ENCODE results near the gene CNPY3.
A peak's percentile ranks its signal among the peaks of the same experiment; 100 is the strongest.
"Not testable (repeated sequence)": the region's sequence is repeated elsewhere in the genome, so short reads cannot be mapped to it uniquely, and the experiment has no call there.

The CNPY3 gene

GRCh38 chr6:42888201-42888600, 41.1 kb upstream of the CNPY3 start:
- not testable (repeated sequence) for H2BK5ac ChIP-seq (ENCODE audit: low read depth, low read length, poor library complexity, severe bottlenecking); H2BK15ac ChIP-seq (ENCODE audit: low read depth, poor library complexity, severe bottlenecking); DNase-seq; H3K9me3 ChIP-seq (ENCODE audit: control insufficient read depth, low read length); H3K79me1 ChIP-seq (replicated peaks; ENCODE audit: low read length, poor library complexity, severe bottlenecking); H3K4me1 ChIP-seq (ENCODE audit: control insufficient read depth, insufficient read depth, low read depth, low read length); H2AFZ ChIP-seq (ENCODE audit: low read depth, low read length); H3K4me2 ChIP-seq (ENCODE audit: low read length, poor library complexity, severe bottlenecking); H3K14ac ChIP-seq (ENCODE audit: low read length in 2 of 2); H3K18ac ChIP-seq (ENCODE audit: low read depth in 1 of 2, low read length in 2 of 2); H3K4me3 ChIP-seq (ENCODE audit: insufficient read depth in 1 of 2, low read depth in 1 of 2, low read length in 2 of 2); H3K4ac ChIP-seq (ENCODE audit: low read depth in 1 of 2, low read length in 2 of 2); H3K23ac ChIP-seq (ENCODE audit: low read length in 2 of 2); H2AK5ac ChIP-seq (ENCODE audit: low read length, severe bottlenecking); H4K91ac ChIP-seq (ENCODE audit: low read length); H3K27ac ChIP-seq (ENCODE audit: low read length, poor library complexity, severe bottlenecking); H2BK12ac ChIP-seq (ENCODE audit: low read length in 2 of 2); H4K8ac ChIP-seq (ENCODE audit: low read length); H3K9ac ChIP-seq (ENCODE audit: low read length); H2BK120ac ChIP-seq (ENCODE audit: low read depth, low read length); H3K27me3 ChIP-seq (ENCODE audit: control insufficient read depth in 1 of 2, insufficient read depth in 1 of 2, low read length in 2 of 2)
- H3K36me3 ChIP-seq (ENCODE audit: control insufficient read depth in 1 of 2, insufficient read depth in 2 of 2, low read depth in 1 of 2, low read length in 2 of 2) = peaks cover 28 to 44% of the 10 kb centered on the region in 2 experiments
- WGBS = 100% methylated on average over 4 of the region's 4 CpGs

- Histone ChIP-seq H3K4me3 (ENCODE audit: insufficient read depth in 1 of 2, low read depth in 1 of 2, low read length in 2 of 2) (peak overlapping the region in 1 of 2 experiments; percentile 96), H4K91ac (ENCODE audit: low read length) (no peak overlapping the region), H3K9ac (ENCODE audit: low read length) (peak overlapping the region; percentile 99), H3K18ac (ENCODE audit: low read depth in 1 of 2, low read length in 2 of 2) (no peak overlapping the region), H3K36me3 (ENCODE audit: control insufficient read depth in 1 of 2, insufficient read depth in 2 of 2, low read depth in 1 of 2, low read length in 2 of 2) (peaks cover 17 to 27% of the 10 kb centered on the region in 2 experiments), H3K4ac (ENCODE audit: low read depth in 1 of 2, low read length in 2 of 2) (no peak overlapping the region), H2BK120ac (ENCODE audit: low read depth, low read length) (no peak overlapping the region), H3K23ac (ENCODE audit: low read length in 2 of 2) (no peak overlapping the region), H3K27ac (ENCODE audit: low read length, poor library complexity, severe bottlenecking) (peak overlapping the region; percentile 98), H3K27me3 (ENCODE audit: control insufficient read depth in 1 of 2, insufficient read depth in 1 of 2, low read length in 2 of 2) (no peaks in the 10 kb centered on the region), H2BK12ac (ENCODE audit: low read length in 2 of 2) (no peak overlapping the region), H3K9me3 (ENCODE audit: control insufficient read depth, low read length) (no peaks in the 10 kb centered on the region), H2AK5ac (ENCODE audit: low read length, severe bottlenecking) (no peak overlapping the region), H4K8ac (ENCODE audit: low read length) (no peak overlapping the region), H3K4me2 (ENCODE audit: low read length, poor library complexity, severe bottlenecking) (peak overlapping the region; percentile 70), H3K14ac (ENCODE audit: low read length in 2 of 2) (no peak overlapping the region), H2BK5ac (ENCODE audit: low read depth, low read length, poor library complexity, severe bottlenecking) (no peak overlapping the region), H3K4me1 (ENCODE audit: control insufficient read depth, insufficient read depth, low read depth, low read length) (peaks cover 6% of the 10 kb centered on the region), H2BK15ac (ENCODE audit: low read depth, poor library complexity, severe bottlenecking) (no peak overlapping the region), H2AFZ (ENCODE audit: low read depth, low read length) (no peak overlapping the region), H3K79me1 (replicated peaks; ENCODE audit: low read length, poor library complexity, severe bottlenecking) (peaks cover 3% of the 10 kb centered on the region)
- DNase-seq = no peak
- WGBS = 70% methylated on average over 4 of the region's 4 CpGs
Observed at GRCh38 chr6:42889815-42890214, 39.5 kb upstream of the CNPY3 start.

- peak overlapping the region in 1 of 2 experiments; percentile 96 for H3K23ac ChIP-seq (ENCODE audit: low read length in 2 of 2)
- no peaks in the 10 kb centered on the region for H3K27me3 ChIP-seq (ENCODE audit: control insufficient read depth in 1 of 2, insufficient read depth in 1 of 2, low read length in 2 of 2)
- H3K79me1 ChIP-seq (replicated peaks; ENCODE audit: low read length, poor library complexity, severe bottlenecking) = peaks cover 3% of the 10 kb centered on the region
- H2BK15ac ChIP-seq (ENCODE audit: low read depth, poor library complexity, severe bottlenecking) = no peak overlapping the region
- peak overlapping the region; percentile 98 for H3K27ac ChIP-seq (ENCODE audit: low read length, poor library complexity, severe bottlenecking)
- H2BK5ac ChIP-seq (ENCODE audit: low read depth, low read length, poor library complexity, severe bottlenecking) = peak overlapping the region; percentile 82
- H3K9ac ChIP-seq (ENCODE audit: low read length) = peak overlapping the region; percentile 99
- DNase-seq = peak; percentile 97
- H3K36me3 ChIP-seq (ENCODE audit: control insufficient read depth in 1 of 2, insufficient read depth in 2 of 2, low read depth in 1 of 2, low read length in 2 of 2) = peaks cover 12 to 20% of the 10 kb centered on the region in 2 experiments
- H3K4ac ChIP-seq (ENCODE audit: low read depth in 1 of 2, low read length in 2 of 2) = peak overlapping the region; percentile 83 to 93
- 4% methylated on average over 63 of the region's 63 CpGs for WGBS
- peak overlapping the region; percentile 90 for H4K8ac ChIP-seq (ENCODE audit: low read length)
- peak overlapping the region; percentile 81 for H2AFZ ChIP-seq (ENCODE audit: low read depth, low read length)
- H4K91ac ChIP-seq (ENCODE audit: low read length) = peak overlapping the region; percentile 95
- no peak overlapping the region for H2AK5ac ChIP-seq (ENCODE audit: low read length, severe bottlenecking)
- peak overlapping the region; percentile 94 to 98 for H3K18ac ChIP-seq (ENCODE audit: low read depth in 1 of 2, low read length in 2 of 2)
- peak overlapping the region in 1 of 2 experiments; percentile 97 for H3K14ac ChIP-seq (ENCODE audit: low read length in 2 of 2)
- H3K9me3 ChIP-seq (ENCODE audit: control insufficient read depth, low read length) = no peaks in the 10 kb centered on the region
- H3K4me3 ChIP-seq (ENCODE audit: insufficient read depth in 1 of 2, low read depth in 1 of 2, low read length in 2 of 2) = peak overlapping the region; percentile 88 to 96
- H2BK12ac ChIP-seq (ENCODE audit: low read length in 2 of 2) = no peak overlapping the region
- peaks cover 6% of the 10 kb centered on the region for H3K4me1 ChIP-seq (ENCODE audit: control insufficient read depth, insufficient read depth, low read depth, low read length)
- H3K4me2 ChIP-seq (ENCODE audit: low read length, poor library complexity, severe bottlenecking) = peak overlapping the region; percentile 76
- H2BK120ac ChIP-seq (ENCODE audit: low read depth, low read length) = peak overlapping the region; percentile 29
Observed at GRCh38 chr6:42890311-42891198, 38.7 kb upstream of the CNPY3 start.

- H3K36me3 ChIP-seq (ENCODE audit: control insufficient read depth in 1 of 2, insufficient read depth in 2 of 2, low read depth in 1 of 2, low read length in 2 of 2) = peaks cover 5 to 13% of the 10 kb centered on the region in 2 experiments
- H3K14ac ChIP-seq (ENCODE audit: low read length in 2 of 2) = no peak overlapping the region
- no peaks in the 10 kb centered on the region for H3K27me3 ChIP-seq (ENCODE audit: control insufficient read depth in 1 of 2, insufficient read depth in 1 of 2, low read length in 2 of 2)
- H2BK12ac ChIP-seq (ENCODE audit: low read length in 2 of 2) = peak overlapping the region in 1 of 2 experiments; percentile 4
- peak overlapping the region in 1 of 2 experiments; percentile 33 for H3K4ac ChIP-seq (ENCODE audit: low read depth in 1 of 2, low read length in 2 of 2)
- H2AFZ ChIP-seq (ENCODE audit: low read depth, low read length) = peak overlapping the region; percentile 67
- no peak overlapping the region for H2AK5ac ChIP-seq (ENCODE audit: low read length, severe bottlenecking)
- peak overlapping the region; percentile 82 for H4K8ac ChIP-seq (ENCODE audit: low read length)
- H3K4me2 ChIP-seq (ENCODE audit: low read length, poor library complexity, severe bottlenecking) = peak overlapping the region; percentile 76
- peaks cover 6% of the 10 kb centered on the region for H3K4me1 ChIP-seq (ENCODE audit: control insufficient read depth, insufficient read depth, low read depth, low read length)
- WGBS = 85% methylated on average over 17 of the region's 17 CpGs
- H3K79me1 ChIP-seq (replicated peaks; ENCODE audit: low read length, poor library complexity, severe bottlenecking) = peaks cover 1% of the 10 kb centered on the region
- H2BK15ac ChIP-seq (ENCODE audit: low read depth, poor library complexity, severe bottlenecking) = no peak overlapping the region
- H2BK5ac ChIP-seq (ENCODE audit: low read depth, low read length, poor library complexity, severe bottlenecking) = no peak overlapping the region
- peak overlapping the region; percentile 88 to 96 for H3K4me3 ChIP-seq (ENCODE audit: insufficient read depth in 1 of 2, low read depth in 1 of 2, low read length in 2 of 2)
- DNase-seq = no peak
- no peak overlapping the region for H3K23ac ChIP-seq (ENCODE audit: low read length in 2 of 2)
- H3K27ac ChIP-seq (ENCODE audit: low read length, poor library complexity, severe bottlenecking) = peak overlapping the region; percentile 98
- peak overlapping the region; percentile 99 for H3K9ac ChIP-seq (ENCODE audit: low read length)
- peak overlapping the region; percentile 29 for H4K91ac ChIP-seq (ENCODE audit: low read length)
- H3K9me3 ChIP-seq (ENCODE audit: control insufficient read depth, low read length) = no peaks in the 10 kb centered on the region
- no peak overlapping the region for H2BK120ac ChIP-seq (ENCODE audit: low read depth, low read length)
- peak overlapping the region; percentile 48 to 71 for H3K18ac ChIP-seq (ENCODE audit: low read depth in 1 of 2, low read length in 2 of 2)
Observed at GRCh38 chr6:42891199-42891722, 38.0 kb upstream of the CNPY3 start.
